Spleen (tissue), 7 donors: ENCODE measurements around the gene TTC21A.

ENCODE experiments used
- CTCF ChIP-seq, 11 experiments: fragments of 200-600 bp in 7 of 11; fragments of 450-650 bp in 4 of 11; sonication (generic) in 4 of 11; IDR thresholded peaks in 8 of 11; conservative IDR thresholded peaks in 3 of 11; 1 replicate in 7 of 11; 2 replicates in 4 of 11; pipeline versions ENCODE4 v1.4.0 to v1.8.0; 2016 to 2021; ENCODE audit warnings: antibody characterized with exemption in 11 of 11, inconsistent platforms in 4 of 11, mild to moderate bottlenecking in 1 of 11
- POLR2AphosphoS5 ChIP-seq, 3 donors: sonication (generic); formaldehyde crosslinking; IDR thresholded peaks; one replicate each; pipeline ENCODE4 v1.5.1; 2017; ENCODE audit warnings: antibody characterized with exemption in 3 of 3
- donor health status: DM: no; HTN: no; CAD: no; lungs with moderate emphysema.
- donor health status: DM: no; HTN: no; CAD: no.
- donor health status: DM: no; HTN: no; CAD: no.

- no peak for TF ChIP-seq CTCF (IDR thresholded peaks at IDR 0.05 in 8 of 11, conservative IDR thresholded peaks at IDR 0.05 in 3 of 11)
- TF ChIP-seq POLR2AphosphoS5 (IDR thresholded peaks at IDR 0.05) = no peak
These were observed 19.9 kb downstream of the TTC21A start for GRCh38 chr3:39127269-39127907.
